Measurements from ENCODE around the gene IL2RG.

DNA sequence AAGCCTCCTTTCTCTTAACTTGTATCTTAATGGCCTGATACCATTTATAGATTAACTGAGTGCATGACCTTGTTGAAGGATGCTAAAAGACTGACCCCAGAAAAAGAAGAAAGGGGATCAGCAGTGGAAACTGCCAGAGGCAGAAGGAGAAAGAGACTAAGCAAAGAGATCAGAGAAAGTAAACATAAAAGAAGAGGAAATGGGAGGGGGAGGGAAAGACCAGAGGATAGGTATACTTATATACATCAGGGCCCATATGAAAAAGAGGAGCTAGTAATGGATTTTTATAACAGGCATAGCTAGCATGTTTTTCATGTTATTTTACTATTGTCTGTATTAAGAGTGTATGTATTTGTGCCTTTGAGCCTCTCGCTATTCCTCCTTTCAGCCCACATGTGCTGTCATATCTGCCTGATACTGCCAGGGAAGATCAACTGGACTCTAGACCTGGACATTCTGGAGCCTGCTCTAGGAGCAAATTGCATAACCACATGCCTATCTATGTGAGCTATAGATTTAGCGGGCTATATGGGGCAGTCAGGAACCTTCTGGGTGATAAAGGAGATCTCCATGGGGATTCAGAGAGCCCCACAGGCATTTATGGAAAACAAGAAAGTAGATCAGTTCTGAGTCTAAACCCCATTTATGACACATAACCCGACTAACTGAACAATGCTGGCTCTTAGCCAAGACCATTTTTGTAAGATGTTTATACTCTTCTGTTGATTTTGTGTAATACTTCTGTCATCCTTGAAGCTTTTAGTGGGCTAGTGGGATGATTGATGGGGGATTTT, 29.9 kb downstream of the IL2RG start:
- no peak for TF ChIP-seq POLR2A (IDR thresholded peaks at IDR 0.05)
- TF ChIP-seq, protein P1, sequence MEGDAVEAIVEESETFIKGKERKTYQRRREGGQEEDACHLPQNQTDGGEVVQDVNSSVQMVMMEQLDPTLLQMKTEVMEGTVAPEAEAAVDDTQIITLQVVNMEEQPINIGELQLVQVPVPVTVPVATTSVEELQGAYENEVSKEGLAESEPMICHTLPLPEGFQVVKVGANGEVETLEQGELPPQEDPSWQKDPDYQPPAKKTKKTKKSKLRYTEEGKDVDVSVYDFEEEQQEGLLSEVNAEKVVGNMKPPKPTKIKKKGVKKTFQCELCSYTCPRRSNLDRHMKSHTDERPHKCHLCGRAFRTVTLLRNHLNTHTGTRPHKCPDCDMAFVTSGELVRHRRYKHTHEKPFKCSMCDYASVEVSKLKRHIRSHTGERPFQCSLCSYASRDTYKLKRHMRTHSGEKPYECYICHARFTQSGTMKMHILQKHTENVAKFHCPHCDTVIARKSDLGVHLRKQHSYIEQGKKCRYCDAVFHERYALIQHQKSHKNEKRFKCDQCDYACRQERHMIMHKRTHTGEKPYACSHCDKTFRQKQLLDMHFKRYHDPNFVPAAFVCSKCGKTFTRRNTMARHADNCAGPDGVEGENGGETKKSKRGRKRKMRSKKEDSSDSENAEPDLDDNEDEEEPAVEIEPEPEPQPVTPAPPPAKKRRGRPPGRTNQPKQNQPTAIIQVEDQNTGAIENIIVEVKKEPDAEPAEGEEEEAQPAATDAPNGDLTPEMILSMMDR (IDR thresholded peaks at IDR 0.05) = no peak
